OCI-M2 (cell line): ENCODE results near the gene ASS1.
"Not testable (repeated sequence)": the region's sequence is repeated elsewhere in the genome, so short reads cannot be mapped to it uniquely, and the experiment has no call there.

Experiments used
- DNase-seq: peaks from one replicate; lab custom pipeline; 2025; ENCODE audit not compliant: unreplicated experiment; lab: John Stamatoyannopoulos, UW

Gene ASS1

DNA sequence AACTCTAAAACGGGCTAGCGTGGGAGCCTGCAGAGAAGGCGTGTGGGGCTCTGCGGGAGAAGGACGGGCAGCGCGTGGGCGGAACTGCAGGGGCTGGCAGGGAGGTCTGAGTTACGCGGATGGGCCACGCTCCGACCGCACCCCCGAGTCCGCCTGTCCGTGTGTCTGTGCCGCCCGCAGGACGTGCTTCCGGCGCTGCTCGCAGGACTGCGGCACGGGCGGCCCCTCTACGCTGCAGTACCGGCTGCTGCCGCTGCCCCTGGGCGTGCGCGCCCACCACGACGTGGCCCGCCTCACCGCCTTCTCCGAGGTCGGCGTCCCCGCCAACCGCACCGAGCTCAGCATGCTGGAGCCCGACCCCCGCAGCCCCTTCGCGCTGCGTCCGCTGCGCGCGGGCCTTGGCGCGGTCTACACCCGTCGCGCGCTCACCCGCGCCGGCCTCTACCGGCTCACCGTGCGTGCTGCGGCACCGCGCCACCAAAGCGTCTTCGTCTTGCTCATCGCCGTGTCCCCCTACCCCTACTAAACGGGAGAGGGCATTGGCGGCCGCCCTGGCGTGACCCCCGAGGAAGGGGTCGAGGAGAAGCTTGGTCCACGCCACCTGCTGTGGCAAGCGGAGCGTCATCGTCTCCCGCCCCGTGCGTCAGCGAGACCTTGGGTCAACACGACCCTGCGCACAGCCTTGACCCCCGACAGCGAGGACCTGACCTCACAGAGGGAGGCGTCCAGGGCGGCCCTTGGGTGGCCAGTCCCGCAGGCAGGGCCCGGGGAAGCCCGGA lies 11.4 kb upstream of the ASS1 start:
- no peak for DNase-seq

DNA sequence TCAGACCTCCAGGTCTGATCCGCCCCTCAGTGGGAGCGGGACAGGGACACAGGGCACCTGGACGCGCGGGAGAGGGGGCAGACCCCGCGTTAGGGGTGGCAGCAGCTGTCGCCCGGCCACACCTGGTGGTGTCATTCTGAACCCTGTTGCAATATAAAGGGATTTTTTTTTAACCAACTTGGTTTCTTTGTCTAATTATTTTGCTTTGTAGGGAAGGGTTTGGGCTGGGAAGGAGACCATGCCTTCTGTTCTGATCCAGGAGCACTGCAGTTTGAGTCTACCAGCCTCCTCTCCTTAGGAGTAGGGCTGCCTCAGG lies 10.9 kb upstream of the ASS1 start:
- DNase-seq: no peak

DNA sequence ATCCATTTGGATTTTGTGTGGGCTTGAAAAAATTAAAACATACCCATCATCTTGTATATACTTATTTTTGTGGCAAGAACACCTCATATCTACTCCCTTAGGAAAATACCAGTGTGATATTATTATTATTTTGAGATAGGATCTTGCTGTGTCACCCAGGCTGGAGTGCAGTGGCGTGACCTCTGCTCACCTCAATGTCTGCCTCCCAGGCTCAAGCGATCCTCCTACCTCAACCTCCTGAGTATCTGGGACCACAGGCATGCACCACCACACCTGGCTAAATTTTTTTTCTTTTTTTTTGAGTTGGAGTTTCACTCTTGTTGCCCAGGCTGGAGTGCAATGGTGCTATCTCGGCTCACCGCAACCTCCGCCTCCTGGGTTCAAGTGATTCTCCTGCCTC lies 10.1 kb upstream of the ASS1 start:
- not testable (repeated sequence) for DNase-seq

DNA sequence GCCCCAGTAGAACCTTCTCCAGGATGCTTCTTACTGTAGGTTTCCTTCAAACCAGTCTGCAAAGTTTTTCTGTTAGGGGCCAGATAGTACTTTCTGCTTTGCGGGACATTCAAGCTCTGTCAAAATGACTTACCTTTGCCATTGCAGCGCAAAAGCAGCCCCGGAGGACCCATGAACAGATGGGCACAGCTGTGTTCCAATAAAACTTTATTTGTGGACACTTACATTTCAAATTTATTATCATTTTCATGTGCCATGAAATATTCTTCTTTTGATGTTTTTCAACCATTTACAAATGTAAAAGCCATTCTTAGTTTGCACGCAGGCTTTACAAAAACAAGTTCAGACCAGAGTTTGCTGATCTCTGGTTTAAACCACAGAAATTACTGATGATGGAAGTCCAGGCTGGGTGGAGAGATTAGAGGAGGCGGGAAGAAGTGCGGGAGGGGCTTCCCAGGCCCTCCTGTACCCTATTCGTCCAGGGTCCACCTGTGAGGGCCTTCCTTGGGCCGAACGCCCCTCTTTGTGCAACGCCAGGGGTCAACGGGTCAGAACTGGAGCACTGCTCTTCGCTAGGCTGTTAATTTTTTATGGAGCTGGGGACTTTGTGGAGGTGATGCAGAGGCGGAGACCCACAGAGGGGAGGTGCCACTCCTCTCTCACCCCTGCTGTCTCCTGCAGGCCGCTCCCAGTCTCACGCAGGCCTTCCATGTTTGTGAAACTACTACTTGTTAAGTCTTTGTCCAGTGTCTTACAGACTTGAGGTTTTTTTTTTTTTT lies 7.6 kb upstream of the ASS1 start:
- DNase-seq: no peak

DNA sequence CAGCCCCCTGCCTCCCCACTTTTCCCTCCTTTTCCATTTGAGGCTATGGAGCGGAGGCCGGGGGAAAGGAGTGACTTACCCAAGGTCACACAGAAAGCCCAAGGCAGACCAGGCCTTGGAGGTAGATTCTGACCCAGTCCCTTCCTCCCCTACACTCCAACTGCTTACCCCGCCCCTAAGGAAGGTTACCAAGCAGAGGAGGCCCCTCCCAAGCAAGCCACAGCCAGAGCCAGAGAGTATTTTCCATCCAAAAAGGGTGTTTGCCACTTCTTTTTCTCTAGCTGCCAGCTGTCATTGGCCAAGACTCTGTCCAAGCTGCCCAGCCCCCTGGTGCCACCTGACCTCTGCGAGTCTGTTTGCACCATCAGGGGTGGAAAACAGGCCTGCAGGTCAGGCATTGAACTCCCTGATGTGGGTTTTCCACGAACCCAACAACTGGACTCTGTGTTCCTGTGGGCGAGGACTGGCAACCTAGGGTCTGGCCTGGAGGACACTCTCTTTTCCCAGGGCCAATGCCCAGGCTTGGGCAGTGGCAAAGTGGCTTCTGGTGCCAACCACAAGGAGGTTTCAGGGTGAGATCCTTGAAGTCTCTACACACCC lies 6.3 kb upstream of the ASS1 start:
- no peak for DNase-seq

DNA sequence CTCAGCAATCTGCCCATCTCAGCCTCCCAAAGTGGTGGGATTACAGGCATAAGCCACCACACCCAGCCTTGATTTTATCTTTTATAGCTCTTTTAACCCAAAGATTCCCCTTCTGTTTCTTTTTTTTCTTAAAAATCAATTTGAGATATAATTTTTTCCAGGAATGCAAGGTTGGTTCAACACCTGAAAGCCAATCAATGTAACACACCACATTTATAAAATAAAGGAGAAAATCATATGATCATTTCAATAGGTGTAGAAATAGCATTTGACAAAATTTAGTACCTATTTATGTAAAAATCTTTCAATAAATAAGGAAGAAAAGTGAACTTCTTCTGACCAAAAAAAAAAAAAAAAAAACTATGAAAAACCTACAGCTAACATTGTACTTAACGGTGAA lies 3.7 kb upstream of the ASS1 start:
- no peak for DNase-seq

DNA sequence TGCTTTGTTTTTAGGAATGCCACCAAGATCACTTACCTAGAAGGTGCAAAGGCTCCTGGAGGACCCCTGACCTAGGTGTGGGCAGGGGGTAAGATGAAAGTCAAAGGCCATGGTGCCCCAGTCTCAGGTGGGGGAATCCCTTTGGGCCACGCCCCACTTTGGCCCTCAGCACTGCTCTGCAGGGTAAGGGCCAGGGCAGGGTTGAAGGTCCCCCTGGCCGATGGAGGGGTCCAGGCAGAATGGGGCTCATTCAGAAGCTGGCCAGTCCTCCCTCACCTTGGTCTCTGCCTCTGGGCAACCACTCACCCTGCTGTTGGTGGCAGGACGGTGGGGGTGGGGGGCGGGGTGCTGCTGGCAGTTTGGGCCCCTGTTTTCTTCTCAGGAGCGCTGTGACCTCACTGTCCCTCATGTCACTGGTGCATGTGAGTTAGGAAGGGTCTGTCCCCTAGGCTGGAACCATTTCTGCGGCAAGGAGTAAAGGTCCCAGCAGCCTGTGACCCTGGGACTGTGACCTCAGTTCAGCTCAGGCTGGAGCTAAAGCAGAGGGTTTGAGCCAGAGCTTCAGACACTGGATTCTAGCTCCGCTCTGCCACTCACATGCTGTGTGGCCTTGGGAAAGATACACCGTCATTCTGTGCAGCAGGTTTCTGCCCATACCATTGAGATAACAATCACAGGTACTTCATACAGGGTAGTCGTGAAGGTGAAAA lies 1.9 kb upstream of the ASS1 start:
- DNase-seq: no peak

DNA sequence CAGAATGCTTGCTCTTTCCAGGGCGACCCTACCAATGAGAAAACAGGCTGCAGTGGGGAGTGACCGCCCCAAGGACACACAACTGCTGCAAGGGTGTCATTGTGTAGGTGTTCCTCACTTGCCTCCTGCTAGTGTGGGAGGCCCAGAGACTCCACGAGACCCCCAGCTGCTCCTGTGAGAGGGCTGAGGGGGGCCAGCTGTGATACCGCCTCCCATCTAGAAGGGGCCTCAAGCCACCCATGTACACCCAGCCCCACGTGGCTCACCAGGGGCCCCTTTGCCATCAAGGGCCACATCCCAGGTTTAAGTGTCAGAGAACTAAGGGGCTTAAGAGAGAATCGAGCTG lies 1.3 kb upstream of the ASS1 start:
- no peak for DNase-seq

DNA sequence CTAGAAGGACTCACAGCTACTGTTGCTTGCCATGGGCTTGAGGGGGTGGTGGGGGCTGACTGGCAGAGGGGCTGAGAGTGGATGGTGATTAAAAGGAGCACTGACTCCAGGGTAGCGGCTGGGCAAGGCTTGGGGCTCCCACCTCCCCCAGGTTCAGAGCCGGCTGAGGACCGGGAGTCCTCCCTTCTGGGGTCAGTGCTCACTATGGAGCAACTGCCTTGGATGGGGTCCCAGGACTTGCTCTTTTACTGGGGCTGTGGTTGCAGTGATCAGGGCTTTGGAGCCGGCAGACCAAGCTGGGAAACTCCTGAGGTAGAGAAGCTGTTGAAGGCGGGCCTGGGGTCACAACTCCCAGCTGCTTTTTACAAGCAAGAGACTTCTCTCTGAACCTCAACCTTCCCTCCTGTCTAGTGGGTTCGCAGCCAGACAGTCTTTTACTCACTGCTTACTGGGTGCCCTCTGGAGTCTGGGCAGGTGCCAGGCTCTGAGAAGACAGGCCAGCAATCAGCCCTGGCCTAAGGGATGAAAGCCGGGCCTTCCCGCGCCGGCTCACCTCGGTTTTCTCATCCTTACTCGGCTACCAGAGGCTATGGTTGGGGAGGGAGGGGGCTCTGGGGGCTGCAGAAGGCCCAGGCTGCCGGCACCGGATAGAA lies 795 bp upstream of the ASS1 start:
- DNase-seq: no peak

DNA sequence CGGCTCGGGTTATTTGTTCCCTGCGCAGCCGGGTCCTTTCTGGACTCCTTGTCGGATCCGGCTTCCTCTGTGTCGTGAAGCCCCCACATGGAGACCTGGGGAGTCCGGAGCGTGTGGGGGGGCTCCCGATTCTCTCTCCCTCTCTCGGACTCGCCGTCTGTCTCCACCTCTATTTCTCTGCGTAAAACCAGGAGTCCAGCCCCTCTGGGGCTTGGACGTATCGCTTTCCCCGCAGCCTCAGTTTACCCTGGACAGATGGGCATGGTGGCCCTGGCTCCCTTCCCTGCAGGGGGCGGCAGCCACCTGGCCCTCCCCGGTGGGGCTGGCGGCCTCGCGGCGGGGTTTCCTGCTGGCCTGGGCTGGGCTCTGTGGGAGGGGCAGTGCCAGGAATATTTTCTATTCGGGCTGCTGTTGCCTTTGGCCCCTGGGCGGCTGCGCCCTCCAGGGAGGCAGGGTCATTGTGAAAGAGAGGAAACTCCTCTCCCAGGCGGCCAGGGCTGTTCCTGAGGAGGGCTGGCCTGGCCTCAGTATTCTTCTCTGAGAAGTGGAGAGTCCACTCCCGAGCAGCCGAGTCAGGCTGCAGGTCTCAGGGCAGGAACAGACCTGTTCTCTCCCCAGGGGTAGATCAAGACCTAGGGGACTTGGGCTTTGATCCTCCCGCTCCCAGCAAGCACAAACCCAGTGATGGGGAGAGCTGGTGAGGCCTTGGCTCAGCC lies 665 bp downstream of the ASS1 start:
- DNase-seq: no peak

DNA sequence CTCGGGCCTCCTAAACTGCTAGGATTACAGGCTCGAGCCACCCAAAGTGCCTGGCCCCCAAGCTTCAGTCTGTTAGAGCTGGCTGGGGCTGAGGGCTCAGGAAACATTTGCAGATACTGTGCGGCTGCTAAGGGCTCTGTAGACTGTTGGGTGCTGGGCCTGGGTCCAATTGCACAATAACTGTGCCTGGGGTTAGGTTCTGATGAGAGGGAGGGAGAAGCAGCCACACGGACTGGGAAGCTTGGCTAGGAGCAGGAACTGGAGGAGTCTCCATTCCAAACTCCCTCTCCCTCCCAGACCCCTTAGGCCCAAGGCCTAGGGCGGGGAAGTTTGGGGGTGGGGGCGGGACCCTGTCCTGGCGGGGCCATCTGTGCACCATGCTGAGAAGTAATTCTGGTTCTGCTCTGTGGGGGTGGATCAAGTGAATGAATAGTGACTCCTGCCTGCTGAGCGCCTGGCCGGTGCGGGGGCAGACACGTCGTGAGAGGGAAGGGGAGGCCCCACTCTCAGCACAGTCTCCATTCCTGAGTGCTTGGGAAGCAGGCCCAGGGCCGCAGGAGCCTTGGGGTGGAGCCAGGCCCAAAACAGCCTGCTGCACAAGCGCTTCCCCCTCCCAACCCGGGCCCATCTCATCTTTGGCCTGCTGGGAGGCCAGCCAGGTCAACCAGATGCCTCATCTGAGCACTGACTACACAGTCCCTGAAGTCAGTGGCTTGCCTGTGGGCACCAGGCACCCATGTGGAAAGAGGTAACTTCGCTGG lies 1.5 kb downstream of the ASS1 start:
- no peak for DNase-seq

DNA sequence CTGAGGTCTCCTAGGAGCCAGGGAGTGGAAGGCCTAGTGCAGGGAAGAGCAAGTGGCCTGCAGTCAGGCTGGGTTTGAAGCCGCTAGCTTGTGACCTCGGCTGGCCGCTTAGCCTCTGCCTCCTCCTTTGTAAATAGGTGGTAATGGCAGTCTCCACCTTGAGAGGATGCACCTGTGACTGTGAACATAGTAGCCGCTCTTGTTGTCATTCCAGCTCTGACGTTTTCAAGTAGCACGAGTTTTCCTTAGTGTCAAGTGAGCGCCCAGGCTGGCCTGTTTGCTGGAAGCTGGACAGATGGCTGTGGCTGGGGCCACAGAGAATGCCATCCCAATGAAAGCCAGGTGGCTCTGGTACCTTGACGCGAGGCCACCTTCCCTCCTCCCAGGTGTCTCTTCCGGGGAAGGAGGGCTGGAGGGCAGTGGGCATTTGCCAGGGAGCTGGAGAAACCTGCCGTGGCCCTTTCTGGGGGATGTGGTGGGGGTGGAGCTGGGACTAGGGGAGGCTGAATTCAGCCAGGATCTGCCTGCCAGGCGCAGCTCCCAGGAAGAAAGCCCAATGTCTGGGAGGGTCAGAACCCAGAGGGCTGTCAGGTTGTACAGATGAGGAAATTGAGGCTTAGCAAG lies 2.5 kb downstream of the ASS1 start:
- no peak for DNase-seq

DNA sequence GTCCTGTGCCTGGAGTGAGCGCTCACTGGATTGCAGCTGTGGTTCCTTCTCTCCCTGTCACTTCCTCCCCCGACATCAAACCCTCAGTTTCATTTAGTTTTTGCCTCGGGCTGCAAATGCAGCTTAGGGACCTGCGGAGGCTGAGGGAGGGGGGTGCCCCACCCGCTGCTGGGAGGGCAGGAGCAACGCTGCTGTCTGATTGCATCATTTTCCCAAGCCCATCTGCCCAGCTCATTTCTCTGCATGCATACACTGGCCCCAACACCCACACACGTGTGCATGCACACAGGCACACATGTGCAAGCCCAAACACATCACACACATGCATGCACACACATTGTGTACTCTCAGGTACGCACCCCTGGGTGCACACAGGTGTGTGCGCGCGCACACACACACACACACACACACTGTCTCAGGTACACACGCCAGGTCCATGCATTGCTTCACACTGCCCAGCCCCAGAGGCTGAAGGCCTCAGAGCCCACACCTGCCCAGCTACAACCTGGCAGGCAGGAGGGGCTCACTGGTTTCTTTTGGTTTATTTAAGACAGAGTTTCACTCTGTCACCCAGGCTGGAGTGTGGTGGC lies 3.4 kb downstream of the ASS1 start:
- no peak for DNase-seq

DNA sequence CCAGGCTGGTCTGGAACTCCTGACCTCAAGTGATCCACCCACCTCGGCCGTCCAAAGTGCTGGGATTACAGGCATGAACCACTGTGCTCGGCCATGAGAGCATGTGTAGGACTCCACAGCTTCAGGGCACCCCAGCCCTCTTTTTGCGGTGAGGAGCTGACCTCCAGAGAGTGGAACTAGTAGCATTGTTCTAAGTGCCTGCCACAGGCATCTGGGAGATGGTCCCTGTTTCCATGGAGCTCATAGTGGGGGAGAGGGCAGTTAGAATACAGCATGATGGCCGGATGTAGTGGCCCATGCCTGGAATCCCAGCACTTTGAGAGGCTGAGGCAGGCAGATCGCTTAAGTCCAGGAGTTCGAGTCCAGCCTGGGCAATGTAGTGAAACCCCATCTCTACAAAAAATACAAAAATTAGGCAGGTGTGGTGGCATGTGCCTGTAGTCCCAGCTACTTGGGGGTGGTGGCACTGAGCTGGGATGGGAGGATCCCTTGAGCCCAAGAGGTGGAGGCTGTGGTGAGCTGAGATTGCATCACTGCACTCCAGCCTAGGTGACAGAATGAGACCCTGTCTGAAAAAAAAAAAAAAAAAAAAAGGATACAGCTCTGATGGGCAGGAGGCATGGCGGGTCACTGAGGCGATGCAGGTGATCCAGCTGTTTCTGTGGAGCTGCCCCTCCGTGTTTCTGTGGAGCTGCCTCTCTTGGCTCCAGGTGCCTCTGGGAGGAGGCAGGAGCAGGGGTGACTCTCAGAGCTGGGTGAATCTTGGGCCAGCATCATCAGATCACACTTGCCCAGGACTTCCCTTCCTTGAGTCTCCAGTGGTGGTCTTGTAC lies 4.2 kb downstream of the ASS1 start:
- no peak for DNase-seq

DNA sequence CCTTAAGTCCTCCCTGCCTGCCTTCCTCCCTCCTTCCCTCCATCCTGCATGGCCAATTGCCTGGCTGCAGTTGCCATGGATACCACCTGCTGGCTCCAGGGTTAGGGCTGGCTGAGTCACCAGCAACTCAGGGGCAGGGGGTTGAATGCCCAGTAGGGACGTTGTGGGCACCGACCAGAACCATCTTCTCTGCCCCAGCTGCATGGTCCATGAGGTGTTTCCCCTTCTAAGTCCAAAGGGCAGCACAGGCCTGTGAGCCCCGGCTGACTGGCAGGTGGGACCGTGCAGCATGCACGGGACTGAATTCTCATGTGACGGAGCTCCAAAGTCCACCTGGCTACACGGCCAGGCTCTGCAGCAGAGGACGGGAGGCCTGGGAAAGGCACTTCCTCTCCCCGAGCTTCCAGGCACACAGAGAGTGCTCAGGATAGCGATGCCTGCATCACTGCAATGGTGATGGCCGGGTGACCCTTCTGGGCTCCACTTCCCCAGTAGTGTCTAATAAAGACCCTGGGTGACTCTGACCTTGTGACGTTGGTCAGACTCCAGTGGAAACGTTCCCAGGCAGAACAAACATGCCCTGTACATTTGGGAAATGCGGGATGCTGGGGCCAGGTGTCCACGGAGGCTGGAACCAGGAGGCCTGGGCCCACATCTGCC lies 5.7 kb downstream of the ASS1 start:
- DNase-seq: no peak

DNA sequence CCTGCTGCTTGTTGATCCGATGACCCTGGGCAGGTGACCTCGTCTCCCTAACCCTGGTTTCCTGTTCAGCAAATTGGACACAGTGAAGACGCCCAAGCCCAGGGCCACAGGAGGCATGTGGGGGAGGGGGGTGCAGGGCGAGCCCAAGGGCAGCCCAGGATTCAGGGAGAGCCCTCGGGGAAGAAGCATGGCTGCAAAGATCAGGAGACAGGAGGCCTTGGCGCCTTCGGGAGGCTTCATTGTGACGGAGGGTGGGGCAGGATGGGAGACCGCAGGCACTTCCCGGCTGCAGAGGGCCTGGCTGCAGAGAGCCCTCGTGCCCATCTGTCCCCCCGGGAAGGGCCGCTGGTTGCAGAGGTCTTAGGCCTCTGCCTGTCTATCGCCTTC lies 6.2 kb downstream of the ASS1 start:
- no peak for DNase-seq

DNA sequence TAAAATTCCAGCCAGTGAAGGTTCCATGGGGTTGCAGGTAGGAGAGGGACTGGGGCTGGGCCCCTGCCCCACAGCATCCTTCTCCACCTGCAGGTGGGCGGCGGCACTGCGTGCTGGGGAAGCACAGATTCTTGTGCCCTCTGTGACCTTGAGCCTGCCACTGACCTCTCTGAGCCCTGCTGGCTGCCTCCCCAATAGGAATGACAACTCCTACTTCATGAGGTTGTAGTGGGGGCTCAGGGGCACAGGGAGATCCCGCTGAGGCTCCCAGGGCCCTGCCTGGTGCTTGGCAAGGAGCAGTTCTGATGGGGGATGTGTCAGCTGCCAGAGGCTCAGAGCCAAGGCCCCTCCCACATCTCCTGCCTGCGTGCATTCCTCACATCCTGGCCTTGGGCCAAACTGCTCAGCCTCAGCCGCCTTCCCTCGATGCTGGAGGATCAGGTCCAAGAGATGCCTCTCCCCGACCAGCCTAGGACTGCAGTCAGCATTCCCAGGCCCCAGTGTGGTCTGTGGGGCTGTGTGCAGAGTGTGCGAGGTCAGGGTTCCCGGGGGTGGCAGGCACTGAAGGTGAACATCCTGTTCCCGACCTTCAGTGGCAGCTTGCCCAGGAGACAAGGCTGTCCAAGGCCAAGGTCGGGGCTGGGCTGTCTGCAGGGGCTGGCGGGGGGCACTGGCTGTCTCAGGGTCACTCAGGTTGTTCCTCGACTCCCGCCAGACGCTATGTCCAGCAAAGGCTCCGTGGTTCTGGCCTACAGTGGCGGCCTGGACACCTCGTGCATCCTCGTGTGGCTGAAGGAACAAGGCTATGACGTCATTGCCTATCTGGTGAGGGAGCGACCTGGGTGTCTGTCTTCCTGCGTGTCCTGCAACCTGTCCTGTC lies 7.0 kb downstream of the ASS1 start:
- no peak for DNase-seq
